HEK293T (cell line): ENCODE results near the gene ARID2.

Experiments used
- BHLHE40 ChIP-seq: fragments of 450-650 bp; IDR thresholded peaks from 2 replicates; pipeline ENCODE4 v1.6.1; 2016; ENCODE audit warnings: mild to moderate bottlenecking, moderate library complexity, borderline replicate concordance
- CTBP1 ChIP-seq: fragments of 450-650 bp; IDR thresholded peaks from 2 replicates; pipeline ENCODE4 v1.6.1; 2016; ENCODE audit warnings: borderline replicate concordance
- ELF4 ChIP-seq: fragments of 450-650 bp; IDR thresholded peaks from 2 replicates; pipeline ENCODE4 v1.6.1; 2017; ENCODE audit warnings: antibody characterized with exemption
- L3MBTL2 ChIP-seq: fragments of 450-650 bp; conservative IDR thresholded peaks from 2 replicates; pipeline ENCODE4 v1.6.1; 2016; ENCODE audit warnings: mild to moderate bottlenecking
- TF ChIP-seq, protein P1 (sequence below): fragments of 450-650 bp; IDR thresholded peaks from 2 replicates; pipeline ENCODE4 v1.6.1; 2016

DNA sequence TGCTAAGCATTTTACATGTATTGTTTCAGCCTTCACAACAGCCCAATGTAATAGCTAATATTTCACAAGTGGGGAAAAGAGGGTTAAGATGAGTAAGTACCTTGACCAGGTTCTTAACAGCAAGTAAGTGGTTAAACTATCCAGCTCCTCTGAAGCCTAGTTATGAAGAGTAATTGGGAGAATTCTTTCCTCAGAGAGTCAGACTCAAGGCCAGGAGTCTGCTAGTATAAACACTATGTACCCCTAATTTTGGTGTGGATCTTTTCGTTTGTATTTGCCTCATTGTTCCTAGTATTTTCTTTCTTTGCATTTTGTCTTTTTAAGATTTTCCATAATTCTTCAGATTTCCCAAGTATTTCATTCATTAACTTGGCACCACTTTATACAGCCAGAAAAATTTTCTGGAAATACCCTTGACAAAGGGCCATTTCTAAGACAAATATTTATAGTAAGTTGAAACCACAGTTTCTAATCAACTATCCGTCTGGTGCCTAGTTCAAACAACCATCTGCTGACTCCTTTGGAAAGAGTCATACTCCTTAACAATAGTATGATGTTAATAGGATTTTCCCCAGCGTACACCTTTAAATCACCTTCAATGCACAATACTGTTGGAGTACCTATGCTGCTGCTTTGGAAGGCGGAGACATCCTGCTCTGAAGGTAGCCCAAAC lies 179.7 kb downstream of the ARID2 start:
- TF ChIP-seq BHLHE40, result no peak
- TF ChIP-seq, protein P1, sequence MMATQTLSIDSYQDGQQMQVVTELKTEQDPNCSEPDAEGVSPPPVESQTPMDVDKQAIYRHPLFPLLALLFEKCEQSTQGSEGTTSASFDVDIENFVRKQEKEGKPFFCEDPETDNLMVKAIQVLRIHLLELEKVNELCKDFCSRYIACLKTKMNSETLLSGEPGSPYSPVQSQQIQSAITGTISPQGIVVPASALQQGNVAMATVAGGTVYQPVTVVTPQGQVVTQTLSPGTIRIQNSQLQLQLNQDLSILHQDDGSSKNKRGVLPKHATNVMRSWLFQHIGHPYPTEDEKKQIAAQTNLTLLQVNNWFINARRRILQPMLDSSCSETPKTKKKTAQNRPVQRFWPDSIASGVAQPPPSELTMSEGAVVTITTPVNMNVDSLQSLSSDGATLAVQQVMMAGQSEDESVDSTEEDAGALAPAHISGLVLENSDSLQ, result no peak
- no peak for TF ChIP-seq CTBP1
- no peak for TF ChIP-seq ELF4
- TF ChIP-seq L3MBTL2, result no peak
